A549 (cell line): ENCODE results near the gene ZNF33A.

ENCODE experiments used
- BHLHE40 ChIP-seq: IDR thresholded peaks from 2 replicates; pipeline ENCODE4 v1.6.1; 2012; ENCODE audit warnings: low read depth, low read length, inconsistent platforms
- EP300 ChIP-seq, 2 experiments: fragments of >200 bp; sonication (Bioruptor Twin); formaldehyde crosslinking; IDR thresholded peaks; 2 replicates in 1 of 2; 3 replicates in 1 of 2; pipeline ENCODE4 v1.6.1; 2016 to 2017
- JUNB ChIP-seq: fragments of >200 bp; sonication (Bioruptor Twin); formaldehyde crosslinking; IDR thresholded peaks from 2 replicates; pipeline ENCODE4 v1.6.1; 2016
- PHF8 ChIP-seq: fragments of 200-600 bp; sonication (generic); IDR thresholded peaks from 2 replicates; pipeline ENCODE4 v1.6.1; 2016; ENCODE audit warnings: low read depth, mild to moderate bottlenecking, antibody characterized with exemption, moderate library complexity, borderline replicate concordance
- POLR2A ChIP-seq: IDR thresholded peaks from 2 replicates; pipeline ENCODE4 v1.6.1; 2012; ENCODE audit warnings: mild to moderate bottlenecking, low read length
- RAD21 ChIP-seq, 2 experiments: fragments of >200 bp in 1 of 2; sonication (Bioruptor Twin) in 1 of 2; formaldehyde crosslinking in 1 of 2; IDR thresholded peaks in 1 of 2; conservative IDR thresholded peaks in 1 of 2; 2 replicates in 1 of 2; 3 replicates in 1 of 2; pipeline ENCODE4 v1.6.1; 2012 to 2018; ENCODE audit warnings: inconsistent platforms in 1 of 2
- RARB ChIP-seq: fragments of 250-450 bp; sonication (Bioruptor Pico); IDR thresholded peaks from 2 replicates; pipeline ENCODE4 v1.8.0; 2021; ENCODE audit warnings: mild to moderate bottlenecking, moderate library complexity
- RFX5 ChIP-seq: fragments of 450-650 bp; IDR thresholded peaks from 2 replicates; pipeline ENCODE4 v1.7.1; 2014; ENCODE audit warnings: antibody characterized with exemption, mild to moderate bottlenecking, moderate library complexity
- TFCP2L1 ChIP-seq: fragments of 250-450 bp; sonication (Bioruptor Pico); IDR thresholded peaks from 2 replicates; pipeline ENCODE4 v1.5.0; 2021; ENCODE audit warnings: mild to moderate bottlenecking
- TF ChIP-seq, protein P1 (sequence below): fragments of >200 bp; sonication (Bioruptor Twin); formaldehyde crosslinking; IDR thresholded peaks from 3 replicates; pipeline ENCODE4 v1.5.1; 2016
- TF ChIP-seq, protein P2 (sequence below): IDR thresholded peaks from 2 replicates; pipeline ENCODE4 v1.6.1; 2012
- TF ChIP-seq, protein P3 (sequence below): IDR thresholded peaks from 2 replicates; pipeline ENCODE4 v1.6.1; 2012

DNA sequence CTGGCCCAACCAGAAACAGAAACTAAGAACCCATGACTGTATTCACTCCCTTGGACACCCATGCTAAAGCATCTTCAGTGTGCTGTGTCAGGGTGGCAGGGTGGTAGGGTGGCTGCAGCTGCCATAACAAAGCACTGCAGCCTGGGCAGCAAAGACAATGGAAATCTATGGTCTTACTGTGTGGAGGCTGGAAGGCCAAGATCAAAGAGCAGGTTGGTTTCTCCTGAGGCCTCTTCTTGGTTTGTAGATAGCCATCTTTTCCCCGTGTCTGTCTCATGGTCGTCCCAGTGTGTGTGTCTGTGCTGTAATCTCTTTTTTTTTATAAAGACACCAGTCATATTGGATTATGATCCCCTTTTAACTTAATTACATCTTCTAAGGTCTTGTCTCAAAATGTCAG, 18.8 kb upstream of the ZNF33A start:
- TF ChIP-seq BHLHE40 (no peak), RFX5 (no peak), POLR2A (no peak), TFCP2L1 (CRISPR knock-in tag) (no peak), RAD21 (conservative IDR thresholded peaks at IDR 0.05 in 1 of 2, IDR thresholded peaks at IDR 0.05 in 1 of 2) (no peak), RARB (CRISPR knock-in tag) (no peak), EP300 (IDR thresholded peaks at IDR 0.05) (no peak), PHF8 (no peak), JUNB (no peak)
- TF ChIP-seq, protein P1, sequence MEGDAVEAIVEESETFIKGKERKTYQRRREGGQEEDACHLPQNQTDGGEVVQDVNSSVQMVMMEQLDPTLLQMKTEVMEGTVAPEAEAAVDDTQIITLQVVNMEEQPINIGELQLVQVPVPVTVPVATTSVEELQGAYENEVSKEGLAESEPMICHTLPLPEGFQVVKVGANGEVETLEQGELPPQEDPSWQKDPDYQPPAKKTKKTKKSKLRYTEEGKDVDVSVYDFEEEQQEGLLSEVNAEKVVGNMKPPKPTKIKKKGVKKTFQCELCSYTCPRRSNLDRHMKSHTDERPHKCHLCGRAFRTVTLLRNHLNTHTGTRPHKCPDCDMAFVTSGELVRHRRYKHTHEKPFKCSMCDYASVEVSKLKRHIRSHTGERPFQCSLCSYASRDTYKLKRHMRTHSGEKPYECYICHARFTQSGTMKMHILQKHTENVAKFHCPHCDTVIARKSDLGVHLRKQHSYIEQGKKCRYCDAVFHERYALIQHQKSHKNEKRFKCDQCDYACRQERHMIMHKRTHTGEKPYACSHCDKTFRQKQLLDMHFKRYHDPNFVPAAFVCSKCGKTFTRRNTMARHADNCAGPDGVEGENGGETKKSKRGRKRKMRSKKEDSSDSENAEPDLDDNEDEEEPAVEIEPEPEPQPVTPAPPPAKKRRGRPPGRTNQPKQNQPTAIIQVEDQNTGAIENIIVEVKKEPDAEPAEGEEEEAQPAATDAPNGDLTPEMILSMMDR, result no peak
- TF ChIP-seq, protein P2, sequence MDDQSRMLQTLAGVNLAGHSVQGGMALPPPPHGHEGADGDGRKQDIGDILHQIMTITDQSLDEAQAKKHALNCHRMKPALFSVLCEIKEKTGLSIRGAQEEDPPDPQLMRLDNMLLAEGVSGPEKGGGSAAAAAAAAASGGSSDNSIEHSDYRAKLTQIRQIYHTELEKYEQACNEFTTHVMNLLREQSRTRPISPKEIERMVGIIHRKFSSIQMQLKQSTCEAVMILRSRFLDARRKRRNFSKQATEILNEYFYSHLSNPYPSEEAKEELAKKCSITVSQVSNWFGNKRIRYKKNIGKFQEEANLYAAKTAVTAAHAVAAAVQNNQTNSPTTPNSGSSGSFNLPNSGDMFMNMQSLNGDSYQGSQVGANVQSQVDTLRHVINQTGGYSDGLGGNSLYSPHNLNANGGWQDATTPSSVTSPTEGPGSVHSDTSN, result no peak
- TF ChIP-seq, protein P3, sequence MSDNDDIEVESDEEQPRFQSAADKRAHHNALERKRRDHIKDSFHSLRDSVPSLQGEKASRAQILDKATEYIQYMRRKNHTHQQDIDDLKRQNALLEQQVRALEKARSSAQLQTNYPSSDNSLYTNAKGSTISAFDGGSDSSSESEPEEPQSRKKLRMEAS, result no peak
